Neural cell (in vitro differentiated cells): ENCODE data around the gene NTF3. TPM values are rescaled to one million over a fixed set of nuclear protein-coding genes. Genes with fewer than 3 reads are reported as not detected.

Experiments used
- H2AFZ ChIP-seq: fragments of 200-600, 300-800 bp; sonication (generic), shearing (Covaris generic); 2 replicates; pipeline ENCODE4 v1.6.0; 2014; ENCODE audit warnings: low read depth, mild to moderate bottlenecking, antibody characterized with exemption, low read length, moderate library complexity
- H3F3A ChIP-seq: fragments of 200-600 bp; shearing (Covaris generic); 2 replicates; pipeline ENCODE4 v1.6.1; 2016; ENCODE audit warnings: mild to moderate bottlenecking, moderate library complexity, mixed read lengths, antibody characterized with exemption, low read length; ENCODE audit not compliant: insufficient read depth, poor library complexity, severe bottlenecking
- H3K27ac ChIP-seq: fragments of 200-600, 300-800 bp; sonication (generic), shearing (Covaris generic); 2 replicates; pipeline ENCODE4 v1.5.1; 2014; ENCODE audit warnings: mild to moderate bottlenecking, low read length, moderate library complexity
- H3K27me3 ChIP-seq: fragments of 300-800, 200-600 bp; sonication (generic), shearing (Covaris generic); 2 replicates; pipeline ENCODE4 v1.6.0; 2014; ENCODE audit warnings: mild to moderate bottlenecking, low read depth, low read length, moderate library complexity; ENCODE audit not compliant: insufficient read depth
- H3K36me3 ChIP-seq: fragments of 300-800, 200-600 bp; sonication (generic), shearing (Covaris generic); 2 replicates; pipeline ENCODE4 v1.5.1; 2014; ENCODE audit warnings: mild to moderate bottlenecking, antibody characterized with exemption, low read length, moderate library complexity; ENCODE audit not compliant: insufficient read depth
- H3K4me2 ChIP-seq: fragments of 300-800, 200-600 bp; sonication (generic), shearing (Covaris generic); 2 replicates; pipeline ENCODE4 v1.6.0; 2014; ENCODE audit warnings: mild to moderate bottlenecking, low read length
- H3K4me3 ChIP-seq: fragments of 300-800, 200-600 bp; sonication (generic), shearing (Covaris generic); 2 replicates; pipeline ENCODE4 v1.5.1; 2014; ENCODE audit warnings: mild to moderate bottlenecking, low read length, moderate library complexity
- H3K79me2 ChIP-seq: fragments of 200-600 bp; shearing (Covaris generic); replicated peaks from 2 replicates; pipeline ENCODE4 v1.6.0; 2014; ENCODE audit warnings: mild to moderate bottlenecking, low read length, moderate library complexity; ENCODE audit not compliant: insufficient read depth
- H3K9ac ChIP-seq: fragments of 300-800, 200-600 bp; sonication (generic), shearing (Covaris generic); 2 replicates; pipeline ENCODE4 v1.6.1; 2016; ENCODE audit warnings: mild to moderate bottlenecking, low read length, mixed read lengths
- H3K9me2 ChIP-seq: fragments of 200-600 bp; shearing (Covaris generic); 2 replicates; pipeline ENCODE4 v1.6.1; 2016; ENCODE audit warnings: mild to moderate bottlenecking, low read length, mixed read lengths; ENCODE audit not compliant: insufficient read depth
- H3K9me3 ChIP-seq: fragments of 200-600, 300-800 bp; sonication (generic), shearing (Covaris generic); 2 replicates; pipeline ENCODE4 v1.6.1; 2016; ENCODE audit warnings: mild to moderate bottlenecking, mixed run types, low read length, moderate library complexity, mixed read lengths
- H4K20me1 ChIP-seq: fragments of 200-600 bp; shearing (Covaris generic); 2 replicates; pipeline ENCODE4 v1.6.1; 2016; ENCODE audit warnings: mild to moderate bottlenecking, mixed run types; ENCODE audit not compliant: insufficient read depth
- CTCF ChIP-seq: fragments of 450-650 bp; IDR thresholded peaks from 2 replicates; pipeline ENCODE4 v1.5.1; 2014; ENCODE audit warnings: antibody characterized with exemption, mild to moderate bottlenecking, moderate library complexity; ENCODE audit not compliant: poor library complexity, severe bottlenecking
- EP300 ChIP-seq: fragments of 450-650 bp; conservative IDR thresholded peaks from 2 replicates; pipeline ENCODE4 v1.6.1; 2014; ENCODE audit warnings: antibody characterized with exemption, mild to moderate bottlenecking, moderate library complexity; ENCODE audit not compliant: poor library complexity, severe bottlenecking
- EZH2 ChIP-seq: fragments of 200-600, 300-800 bp; shearing (Covaris generic), sonication (generic); IDR thresholded peaks from 2 replicates; pipeline ENCODE4 v1.6.1; 2014; ENCODE audit warnings: antibody characterized with exemption, low read length, borderline replicate concordance, mild to moderate bottlenecking; ENCODE audit not compliant: insufficient read depth, poor library complexity, severe bottlenecking
- MXI1 ChIP-seq: fragments of 450-650 bp; conservative IDR thresholded peaks from 2 replicates; pipeline ENCODE4 v1.6.1; 2014; ENCODE audit warnings: antibody characterized with exemption, mild to moderate bottlenecking; ENCODE audit not compliant: poor library complexity, severe bottlenecking
- POLR2AphosphoS5 ChIP-seq: IDR thresholded peaks from 2 replicates; pipeline ENCODE4 v1.6.1; 2012
- RAD21 ChIP-seq: fragments of 450-650 bp; conservative IDR thresholded peaks from 2 replicates; pipeline ENCODE4 v1.6.1; 2014; ENCODE audit warnings: antibody characterized with exemption, mild to moderate bottlenecking, moderate library complexity
- REST ChIP-seq: IDR thresholded peaks from 2 replicates; pipeline ENCODE4 v1.6.1; 2012; ENCODE audit warnings: borderline replicate concordance
- SMC3 ChIP-seq: fragments of 450-650 bp; conservative IDR thresholded peaks from 2 replicates; pipeline ENCODE4 v1.6.1; 2014; ENCODE audit warnings: antibody characterized with exemption, mild to moderate bottlenecking, moderate library complexity; ENCODE audit not compliant: poor library complexity
- TAF1 ChIP-seq: IDR thresholded peaks from 2 replicates; pipeline ENCODE4 v1.6.1; 2012; ENCODE audit warnings: low read depth
- polyA plus RNA-seq: library from polyadenylated mRNA; depleted of rRNA; stranded (reverse); fragments of >200 nt; gene quantifications from 2 replicates; pipeline ENCODE4 v1.2.3, GENCODE V29; 2014

NTF3 gene
- polyA plus RNA-seq, 1 donor from 2014 or later = not detected

- Histone ChIP-seq H3F3A (no peaks in the 10 kb centered on the region), H3K9me3 (no peaks in the 10 kb centered on the region), H3K27me3 (no peaks in the 10 kb centered on the region), H3K79me2 (no peaks in the 10 kb centered on the region), H3K36me3 (no peaks in the 10 kb centered on the region), H2AFZ (no peak overlapping the region), H3K4me2 (no peak overlapping the region), H3K9me2 (no peaks in the 10 kb centered on the region), H3K9ac (no peak overlapping the region), H3K4me3 (no peak overlapping the region), H4K20me1 (no peaks in the 10 kb centered on the region), H3K27ac (no peak overlapping the region)
- TF ChIP-seq MXI1 = no peak
- TF ChIP-seq SMC3 = no peak
- TF ChIP-seq EZH2 = no peak
- no peak for TF ChIP-seq TAF1
- TF ChIP-seq POLR2AphosphoS5 = no peak
- no peak for TF ChIP-seq RAD21
- no peak for TF ChIP-seq REST
- no peak for TF ChIP-seq CTCF
- TF ChIP-seq EP300 = no peak
Measured at GRCh38 chr12:5511644-5512600, 80.0 kb downstream of the NTF3 start.

GRCh38 chr12:5512601-5512970, 80.7 kb downstream of the NTF3 start:
- no peak overlapping the region for H3K4me2 ChIP-seq
- no peak overlapping the region for H3K4me3 ChIP-seq
- no peaks in the 10 kb centered on the region for H3K9me2 ChIP-seq
- no peaks in the 10 kb centered on the region for H3F3A ChIP-seq
- no peak overlapping the region for H3K9ac ChIP-seq
- no peaks in the 10 kb centered on the region for H3K36me3 ChIP-seq
- H3K27me3 ChIP-seq = no peaks in the 10 kb centered on the region
- H3K9me3 ChIP-seq = no peaks in the 10 kb centered on the region
- H3K79me2 ChIP-seq = no peaks in the 10 kb centered on the region
- H4K20me1 ChIP-seq = no peaks in the 10 kb centered on the region
- H3K27ac ChIP-seq = no peak overlapping the region
- no peak overlapping the region for H2AFZ ChIP-seq
- TF ChIP-seq MXI1 (no peak), RAD21 (no peak), EP300 (no peak), SMC3 (no peak), EZH2 (no peak), TAF1 (no peak), REST (no peak), CTCF (no peak)
